Transverse colon (tissue), 4 donors: Measurements from ENCODE around the gene PTPRF. TPM values are rescaled to one million over a fixed set of nuclear protein-coding genes. Genes with fewer than 3 reads are reported as not detected.

Source experiments
- DNase-seq: peaks from one replicate; pipeline ENCODE4 v3.0.0-alpha.2; 2019
- H3K27ac ChIP-seq, 4 donors: fragments of 200-600 bp; sonication (generic); 2 replicates each; pipeline ENCODE4 v1.5.1; 2016 to 2018; ENCODE audit warnings: inconsistent platforms in 4 of 4
- H3K27me3 ChIP-seq: fragments of 200-600 bp; sonication (generic); 2 replicates; pipeline ENCODE4 v1.5.1; 2017; ENCODE audit warnings: inconsistent platforms
- H3K36me3 ChIP-seq, 4 donors: fragments of 200-600 bp; sonication (generic); 2 replicates each; pipeline ENCODE4 v1.5.1; 2017 to 2019; ENCODE audit warnings: inconsistent platforms in 4 of 4
- H3K4me1 ChIP-seq, 4 donors: fragments of 200-600 bp; sonication (generic); 2 replicates each; pipeline ENCODE4 v1.5.1; 2017 to 2020; ENCODE audit warnings: inconsistent platforms in 4 of 4
- H3K4me3 ChIP-seq, 4 donors: fragments of 200-600 bp; sonication (generic); 1 replicate in 1 of 4; 2 replicates in 3 of 4; pipeline versions ENCODE4 v1.5.1 to v1.6.1; 2017 to 2019; ENCODE audit warnings: inconsistent platforms in 4 of 4
- H3K9me3 ChIP-seq, 2 donors: fragments of 200-600 bp; sonication (generic); 2 replicates each; pipeline ENCODE4 v1.5.1; 2017 to 2019; ENCODE audit warnings: inconsistent platforms in 2 of 2
- CTCF ChIP-seq, 5 experiments: fragments of 200-600 bp in 3 of 5; fragments of 450-650 bp in 2 of 5; sonication (generic) in 3 of 5; IDR thresholded peaks; 1 replicate in 2 of 5; 2 replicates in 3 of 5; pipeline ENCODE4 v1.5.1; 2016 to 2017; ENCODE audit warnings: antibody characterized with exemption in 5 of 5, inconsistent platforms in 3 of 5, mild to moderate bottlenecking in 2 of 5, moderate library complexity in 1 of 5
- EP300 ChIP-seq: sonication (generic); formaldehyde crosslinking; IDR thresholded peaks from one replicate; pipeline ENCODE4 v1.6.1; 2017; ENCODE audit warnings: antibody characterized with exemption, low read depth
- POLR2A ChIP-seq: fragments of 450-650 bp; IDR thresholded peaks from one replicate; pipeline ENCODE4 v1.6.1; 2016; ENCODE audit warnings: antibody characterized with exemption, mild to moderate bottlenecking, moderate library complexity
- POLR2AphosphoS5 ChIP-seq, 3 donors: sonication (generic); formaldehyde crosslinking; IDR thresholded peaks; one replicate each; pipeline ENCODE4 v1.6.1; 2016; ENCODE audit warnings: antibody characterized with exemption in 3 of 3
- WGBS, 2 donors: methylation state at CpG; one replicate each; pipeline ENCODE4 v1.1.5; 2018; ENCODE audit warnings: low coverage in 1 of 2; 5-methylcytosine and 5-hydroxymethylcytosine counted together
- in situ Hi-C, 4 donors: fragments of 200-750 bp; cut with MboI; loops; one replicate each; pipeline versions ENCODE4 v1.15.0 to v1.15.1; 2017; ENCODE audit warnings: low sequenced_read_pairs in 3 of 4, low pct_ligation_motif_present in 1 of 4, low pct_unique_long_range_greater_than_20kb in 1 of 4
- intact Hi-C: fragments of 100-400 bp; cut with DNase I; formaldehyde crosslinking; loops from one replicate; pipeline ENCODE4 v1.15.1; 2023; ENCODE audit warnings: low total_unique reads
- total RNA-seq, 4 donors: library from RNA; depleted of rRNA; stranded (reverse); fragments of >200 nt; gene quantifications; one replicate each; pipeline ENCODE4 v1.1.0, GENCODE V29; 2016

Gene PTPRF
- total RNA-seq, 4 donors from 2014 or later: 278 to 549 (median 404) TPM

- peaks cover 0 to 11% (median 0%) of the 10 kb centered on the region in 4 donors for H3K36me3 ChIP-seq
- intact Hi-C loops: no loop called here
These were observed 60.5 kb downstream of the PTPRF start for GRCh38 chr1:43591181-43591580.

GRCh38 chr1:43592051-43592665 is 61.5 kb downstream of the PTPRF start:
- peaks cover 0 to 11% (median 0%) of the 10 kb centered on the region in 4 donors for H3K36me3 ChIP-seq
- no peaks in the 10 kb centered on the region for H3K9me3 ChIP-seq
- no peak for DNase-seq
- H3K27ac ChIP-seq: no peak overlapping the region
- no peaks in the 10 kb centered on the region for H3K4me1 ChIP-seq
- in situ Hi-C loops (no loop called here), intact Hi-C loops (no loop called here)
- H3K4me3 ChIP-seq: no peak overlapping the region
- TF ChIP-seq EP300: no peak
- no peak for TF ChIP-seq CTCF (IDR thresholded peaks at IDR 0.05)
- TF ChIP-seq POLR2AphosphoS5 (IDR thresholded peaks at IDR 0.05): no peak
- no peak for TF ChIP-seq POLR2A
- no peaks in the 10 kb centered on the region for H3K27me3 ChIP-seq
- 80 to 82% methylated on average over 1 to 9 of the region's 11 CpGs for WGBS, 2 donors

More at GRCh38 chr1:43591181-43591580, 60.5 kb downstream of the PTPRF start:
- 91% methylated on average over 37 of the region's 39 CpGs; no CpG with 5 or more reads in 1 of the 2 donors for WGBS, 2 donors
- Histone ChIP-seq H3K27ac (no peak overlapping the region), H3K4me3 (no peak overlapping the region), H3K4me1 (peaks cover 0 to 9% (median under 1%) of the 10 kb centered on the region in 4 donors), H3K9me3 (no peaks in the 10 kb centered on the region), H3K27me3 (no peaks in the 10 kb centered on the region)
- TF ChIP-seq POLR2AphosphoS5 (IDR thresholded peaks at IDR 0.05): no peak
- no peak for DNase-seq
- in situ Hi-C loops: no loop called here

GRCh38 chr1:43592974-43593683 is 62.4 kb downstream of the PTPRF start:
- Histone ChIP-seq H3K4me3 (no peak overlapping the region), H3K4me1 (no peaks in the 10 kb centered on the region), H3K36me3 (peaks cover 0 to 11% (median 0%) of the 10 kb centered on the region in 4 donors), H3K27ac (no peak overlapping the region), H3K9me3 (no peaks in the 10 kb centered on the region), H3K27me3 (no peaks in the 10 kb centered on the region)
- intact Hi-C loops (no loop called here), in situ Hi-C loops (no loop called here)
- DNase-seq: no peak
- TF ChIP-seq POLR2A (no peak), CTCF (IDR thresholded peaks at IDR 0.05) (no peak), EP300 (no peak), POLR2AphosphoS5 (IDR thresholded peaks at IDR 0.05) (no peak)
- 82 to 90% methylated on average over 3 to 16 of the region's 16 CpGs for WGBS, 2 donors

- no peaks in the 10 kb centered on the region for H3K4me1 ChIP-seq
- in situ Hi-C loops: no loop called here
- no peak for DNase-seq
- intact Hi-C loops: no loop called here
- no peaks in the 10 kb centered on the region for H3K27me3 ChIP-seq
- WGBS, 2 donors: 61 to 78% methylated on average over 2 to 8 of the region's 8 CpGs
- no peaks in the 10 kb centered on the region for H3K9me3 ChIP-seq
- H3K27ac ChIP-seq: no peak overlapping the region
- peaks cover 0 to 11% (median 0%) of the 10 kb centered on the region in 4 donors for H3K36me3 ChIP-seq
- TF ChIP-seq POLR2AphosphoS5 (IDR thresholded peaks at IDR 0.05): no peak
- no peak for TF ChIP-seq POLR2A
- no peak for TF ChIP-seq EP300
- TF ChIP-seq CTCF (IDR thresholded peaks at IDR 0.05): no peak
- no peak overlapping the region for H3K4me3 ChIP-seq
These were observed 65.9 kb downstream of the PTPRF start for GRCh38 chr1:43596579-43596978.
